GM12891 (cell line): ENCODE data around the gene ROCK1. TPM values are rescaled to one million over a fixed set of nuclear protein-coding genes. Genes with fewer than 3 reads are reported as not detected.
"Not testable (repeated sequence)": the region's sequence is repeated elsewhere in the genome, so short reads cannot be mapped to it uniquely, and the experiment has no call there.

Experiments used
- DNase-seq: peaks from one replicate; pipeline ENCODE4 v3.0.0; 2011; ENCODE audit warnings: low spot score; ENCODE audit not compliant: insufficient read length
- FAIRE-seq: peaks from 2 replicates; lab custom pipeline; 2011; peaks lifted over from hg19 to GRCh38; lab: Jason Lieb, UNC
- PAX5 ChIP-seq: IDR thresholded peaks from 2 replicates; pipeline ENCODE4 v1.6.1; 2011; ENCODE audit warnings: low read length, moderate library complexity, mild to moderate bottlenecking; ENCODE audit not compliant: insufficient read depth, severe bottlenecking
- POLR2A ChIP-seq: IDR thresholded peaks from 2 replicates; pipeline ENCODE4 v1.6.1; 2011; ENCODE audit warnings: low read depth, low read length, control low read depth
- POLR2AphosphoS5 ChIP-seq: IDR thresholded peaks from 2 replicates; pipeline ENCODE4 v1.6.1; 2011; ENCODE audit warnings: low read depth, low read length, control low read depth
- POU2F2 ChIP-seq: IDR thresholded peaks from 2 replicates; pipeline ENCODE4 v1.6.1; 2011; ENCODE audit warnings: low read depth, mild to moderate bottlenecking, control low read depth, low read length, moderate library complexity
- SPI1 ChIP-seq: IDR thresholded peaks from 2 replicates; pipeline ENCODE4 v1.6.1; 2011; ENCODE audit warnings: low read depth, low read length, control low read depth
- TAF1 ChIP-seq: IDR thresholded peaks from 2 replicates; pipeline ENCODE4 v1.6.1; 2011; ENCODE audit warnings: low read depth, low read length, control low read depth
- polyA plus RNA-seq: library from polyadenylated mRNA; unstranded; fragments of >200 nt; gene quantifications from one replicate; pipeline ENCODE4 v1.2.1, GENCODE V29; 2012; ENCODE audit warnings: low read depth, missing spikeins, inconsistent platforms; ENCODE audit not compliant: missing spikeins

ROCK1 gene
- polyA plus RNA-seq: 21.2 TPM

DNA sequence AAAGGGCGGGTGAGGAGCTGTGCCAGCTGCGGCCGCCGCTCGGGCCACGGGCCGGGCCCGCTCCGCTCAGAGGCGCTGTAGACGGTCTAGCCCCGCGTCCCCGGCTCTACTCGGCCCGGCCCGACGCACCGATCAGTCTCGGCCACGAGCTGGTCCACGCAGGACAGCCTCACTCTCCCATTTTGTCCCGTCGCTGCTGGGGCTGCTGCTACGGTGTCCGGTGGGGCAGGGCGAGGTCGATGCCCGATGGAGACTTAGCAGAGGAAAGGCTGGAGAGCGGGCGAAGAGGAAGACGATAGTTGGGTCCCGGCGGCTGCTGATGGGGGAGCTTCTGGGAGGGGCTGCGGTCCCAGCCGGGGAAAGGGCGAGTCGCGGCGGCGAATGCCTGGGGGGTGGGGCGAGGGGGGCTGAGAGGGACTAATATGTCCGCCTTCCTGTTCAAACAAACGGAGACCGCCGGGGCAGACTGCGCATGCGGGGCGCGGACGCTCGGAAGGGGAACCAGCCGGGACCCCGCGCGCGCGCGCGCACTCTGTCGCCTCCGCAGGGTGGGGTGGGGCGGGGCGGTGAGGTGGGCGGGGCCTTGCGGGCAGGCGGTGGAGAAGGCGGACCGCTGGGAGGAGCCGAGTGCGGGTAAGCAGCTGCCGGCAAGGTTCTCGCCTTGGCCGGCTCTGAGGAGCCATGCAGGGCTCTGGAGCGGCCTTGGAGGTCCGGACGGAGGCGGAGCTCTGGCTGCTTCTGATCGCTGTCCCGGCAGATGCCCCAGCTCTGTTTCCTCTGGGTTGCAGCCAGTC lies at the start of gene ROCK1:
Gene ROCK1 (minus strand): TSS at position 468 of the 794 bp plus-strand sequence. CDS start 903 bp downstream, outside the sequence.
- peak; percentile 82 for TF ChIP-seq POLR2AphosphoS5
- TF ChIP-seq PAX5: no peak
- peak; percentile 81 for TF ChIP-seq POLR2A
- TF ChIP-seq SPI1: no peak
- peak; percentile 55; the same call in 1 of the 2 replicates for TF ChIP-seq POU2F2
- TF ChIP-seq TAF1: peak; percentile 80
- FAIRE-seq (peak; percentile 85), DNase-seq (peak; percentile 81)

GRCh38 chr18:21155443-21155842 lies 43.8 kb upstream of the ROCK1 start:
- no peak for FAIRE-seq
- DNase-seq: no peak
- TF ChIP-seq POLR2AphosphoS5 (no peak), POU2F2 (no peak), TAF1 (no peak), POLR2A (no peak)

GRCh38 chr18:21146016-21146415 lies 34.4 kb upstream of the ROCK1 start:
- DNase-seq (no peak), FAIRE-seq (no peak)
- TF ChIP-seq SPI1: no peak
- no peak for TF ChIP-seq POU2F2
- TF ChIP-seq POLR2AphosphoS5: no peak
- TF ChIP-seq POLR2A: no peak
- TF ChIP-seq TAF1: no peak
- TF ChIP-seq PAX5: no peak

GRCh38 chr18:21145371-21145770 lies 33.8 kb upstream of the ROCK1 start:
- no peak for TF ChIP-seq POU2F2
- TF ChIP-seq POLR2AphosphoS5: no peak
- TF ChIP-seq POLR2A: no peak
- TF ChIP-seq SPI1: no peak
- TF ChIP-seq TAF1: no peak
- no peak for TF ChIP-seq PAX5
- DNase-seq (no peak), FAIRE-seq (no peak)

- FAIRE-seq (no peak), DNase-seq (no peak)
- TF ChIP-seq POLR2A: no peak
- TF ChIP-seq TAF1: no peak
- TF ChIP-seq SPI1: no peak
- TF ChIP-seq POLR2AphosphoS5: no peak
- no peak for TF ChIP-seq POU2F2
- no peak for TF ChIP-seq PAX5
These were observed 30.2 kb upstream of the ROCK1 start for GRCh38 chr18:21141668-21142422.

- FAIRE-seq, DNase-seq: not testable (repeated sequence)
These were observed 26.3 kb upstream of the ROCK1 start for GRCh38 chr18:21137719-21138488.

- no peak for TF ChIP-seq POU2F2
- TF ChIP-seq POLR2AphosphoS5: no peak
- TF ChIP-seq PAX5: no peak
- TF ChIP-seq POLR2A: no peak
- no peak for TF ChIP-seq TAF1
- TF ChIP-seq SPI1: no peak
- DNase-seq: no peak
- FAIRE-seq: no peak
These were observed 23.3 kb upstream of the ROCK1 start for GRCh38 chr18:21134895-21135294.

DNA sequence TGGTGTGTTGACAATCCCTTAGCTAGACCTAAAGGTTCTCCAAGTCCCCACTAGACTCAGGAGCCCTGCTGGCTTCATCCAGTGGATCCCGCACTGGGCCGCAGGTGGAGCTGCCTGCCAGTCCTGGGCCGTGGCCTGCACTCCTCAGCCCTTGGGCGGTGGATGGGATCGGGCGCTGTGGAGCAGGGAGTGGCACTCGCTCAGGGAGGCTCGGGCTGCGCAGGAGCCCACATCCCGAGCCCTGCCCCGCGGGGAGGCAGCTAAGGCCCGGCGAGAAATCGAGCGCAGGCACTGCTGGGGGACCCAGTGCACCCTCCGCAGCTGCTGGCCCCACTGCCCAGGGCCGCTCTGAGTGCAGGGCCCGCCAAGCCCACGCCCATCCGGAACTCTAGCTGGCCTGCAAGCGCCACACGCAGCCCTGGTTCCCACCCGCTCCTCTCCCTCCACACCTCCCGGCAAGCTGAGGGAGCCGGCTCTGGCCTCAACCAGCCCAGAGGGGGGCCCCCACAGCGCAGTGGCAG lies 20.8 kb upstream of the ROCK1 start:
- FAIRE-seq: no peak
- no peak for DNase-seq
- TF ChIP-seq POLR2AphosphoS5 (no peak), SPI1 (no peak), TAF1 (no peak), POLR2A (no peak), PAX5 (no peak), POU2F2 (no peak)

DNA sequence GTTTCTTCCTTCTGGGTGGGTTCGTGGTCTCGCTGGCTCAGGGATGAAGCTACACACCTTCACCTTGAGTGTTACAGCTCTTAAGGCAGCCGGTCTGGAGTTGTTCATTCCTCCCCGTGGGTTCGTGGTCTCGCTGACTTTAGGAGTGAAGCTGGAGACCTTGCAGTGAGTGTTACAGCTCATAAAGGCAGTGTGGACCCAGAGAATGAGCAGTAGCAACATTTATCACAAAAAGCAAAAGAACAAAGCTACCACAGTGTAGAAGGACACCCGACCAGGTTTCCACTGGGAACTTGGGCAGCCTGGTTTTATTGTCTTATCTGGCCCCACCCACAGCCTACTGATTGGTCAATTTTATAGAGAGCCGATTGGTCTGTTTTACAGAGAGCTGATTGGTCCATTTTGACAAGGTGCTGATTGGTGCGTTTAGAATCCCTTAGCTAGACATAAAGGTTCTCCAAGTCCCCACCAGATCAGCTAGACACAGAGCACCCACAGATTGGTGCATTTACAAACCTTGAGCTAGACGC lies 20.1 kb upstream of the ROCK1 start:
- FAIRE-seq: no peak
- TF ChIP-seq POU2F2 (no peak), POLR2A (no peak), SPI1 (no peak), PAX5 (no peak), POLR2AphosphoS5 (no peak), TAF1 (no peak)
- no peak for DNase-seq
